Left kidney (tissue), 2 donors: ENCODE data around the gene FADS1. TPM values are rescaled to one million over a fixed set of nuclear protein-coding genes. Genes with fewer than 3 reads are reported as not detected.

Experiments used
- DNase-seq: peaks from one replicate; pipeline ENCODE4 v3.0.0-alpha.2; 2013
- polyA plus RNA-seq: library from polyadenylated mRNA; unstranded; fragments of 120-200 nt; gene quantifications from one replicate; pipeline ENCODE4 v1.2.1, GENCODE V29; 2013; ENCODE audit not compliant: insufficient read length

FADS1 gene
- polyA plus RNA-seq, 1 donor = 49.0 TPM

DNA sequence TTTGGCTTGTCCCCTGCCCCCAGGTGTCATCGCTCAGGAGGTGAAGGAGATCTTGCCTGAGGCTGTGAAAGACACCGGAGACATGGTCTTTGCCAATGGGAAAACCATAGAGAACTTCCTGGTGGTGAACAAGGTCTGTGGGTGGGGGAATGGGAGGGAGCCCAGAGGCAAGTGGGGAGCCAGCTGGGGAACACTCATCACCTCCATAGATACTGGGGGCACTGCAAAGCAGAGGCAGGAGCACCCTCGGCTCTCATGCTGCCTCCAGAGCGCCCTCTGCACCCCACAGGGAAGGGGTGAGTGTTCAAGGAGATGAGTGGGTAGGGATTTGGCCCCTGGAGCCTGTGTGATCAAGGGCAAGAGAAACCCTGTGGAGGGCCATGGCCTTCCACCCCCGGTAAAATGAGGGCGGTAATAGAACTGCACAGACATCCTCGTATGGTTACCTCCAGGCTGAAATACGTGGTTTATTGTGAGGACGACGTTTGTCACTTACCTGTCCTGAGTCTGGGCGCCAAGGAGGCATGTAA lies 38.4 kb downstream of the FADS1 start:
- no peak for DNase-seq

DNA sequence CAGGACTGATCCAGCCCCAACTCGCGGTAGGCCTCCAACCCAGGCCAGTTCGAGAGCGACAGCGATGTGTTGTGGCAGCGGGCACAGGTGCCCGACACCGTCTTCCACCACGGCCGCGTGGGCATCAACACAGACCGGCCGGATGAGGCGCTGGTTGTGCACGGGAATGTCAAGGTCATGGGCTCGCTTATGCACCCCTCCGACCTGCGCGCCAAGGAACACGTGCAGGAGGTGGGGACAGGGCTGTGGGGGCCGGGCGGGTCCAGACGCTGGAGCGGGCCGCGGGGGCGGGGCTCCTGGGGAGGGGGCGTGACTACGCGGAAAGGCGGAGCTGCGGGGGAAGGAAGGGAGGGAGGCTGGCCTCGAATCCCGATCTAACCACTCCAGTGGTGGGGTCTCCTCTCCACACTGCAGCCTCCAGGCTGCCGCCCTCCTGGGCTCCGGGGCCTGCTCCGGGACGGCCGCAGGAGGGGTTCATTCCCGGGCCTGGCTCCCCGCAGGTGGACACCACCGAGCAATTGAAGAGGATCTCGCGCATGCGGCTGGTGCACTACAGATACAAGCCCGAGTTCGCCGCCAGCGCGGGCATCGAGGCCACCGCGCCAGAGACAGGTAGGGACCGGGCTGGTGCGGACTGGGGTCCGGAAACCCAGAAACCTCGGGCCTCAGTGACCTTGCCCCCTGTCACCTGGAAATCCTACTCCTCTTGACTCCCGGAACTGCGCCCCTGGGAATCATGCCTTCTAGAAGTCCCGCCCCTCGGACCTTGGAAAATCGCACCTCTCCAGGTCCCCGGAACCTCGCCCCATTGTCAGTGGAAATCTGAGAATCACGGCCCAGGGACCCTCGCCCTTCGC lies 39.3 kb downstream of the FADS1 start:
- no peak for DNase-seq

DNA sequence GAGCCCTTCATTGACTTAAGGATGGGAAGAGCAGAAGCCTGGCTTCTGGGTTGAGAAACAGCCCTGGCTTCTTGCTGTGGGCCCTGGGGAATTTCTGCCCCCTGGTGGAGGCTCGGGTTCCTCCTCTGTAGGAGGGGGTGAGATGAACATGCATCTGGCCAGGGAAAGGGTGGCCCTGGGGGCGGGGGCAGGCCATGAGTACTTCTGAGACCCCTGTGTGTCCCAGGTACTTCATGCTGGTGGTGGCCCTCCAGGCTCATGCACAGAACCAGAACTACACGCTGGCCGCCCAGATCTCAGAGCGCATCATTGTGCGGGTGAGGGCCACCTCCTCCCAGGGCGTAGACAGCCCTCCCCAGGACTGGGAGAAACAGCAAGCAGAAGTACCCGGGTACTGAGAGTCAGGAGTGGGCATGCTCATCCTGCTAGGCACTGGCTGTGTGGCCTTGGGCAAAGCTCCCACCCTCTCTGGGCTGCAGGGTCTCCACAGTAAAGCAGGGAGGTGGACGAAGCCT lies 40.2 kb downstream of the FADS1 start:
- DNase-seq = no peak

DNA sequence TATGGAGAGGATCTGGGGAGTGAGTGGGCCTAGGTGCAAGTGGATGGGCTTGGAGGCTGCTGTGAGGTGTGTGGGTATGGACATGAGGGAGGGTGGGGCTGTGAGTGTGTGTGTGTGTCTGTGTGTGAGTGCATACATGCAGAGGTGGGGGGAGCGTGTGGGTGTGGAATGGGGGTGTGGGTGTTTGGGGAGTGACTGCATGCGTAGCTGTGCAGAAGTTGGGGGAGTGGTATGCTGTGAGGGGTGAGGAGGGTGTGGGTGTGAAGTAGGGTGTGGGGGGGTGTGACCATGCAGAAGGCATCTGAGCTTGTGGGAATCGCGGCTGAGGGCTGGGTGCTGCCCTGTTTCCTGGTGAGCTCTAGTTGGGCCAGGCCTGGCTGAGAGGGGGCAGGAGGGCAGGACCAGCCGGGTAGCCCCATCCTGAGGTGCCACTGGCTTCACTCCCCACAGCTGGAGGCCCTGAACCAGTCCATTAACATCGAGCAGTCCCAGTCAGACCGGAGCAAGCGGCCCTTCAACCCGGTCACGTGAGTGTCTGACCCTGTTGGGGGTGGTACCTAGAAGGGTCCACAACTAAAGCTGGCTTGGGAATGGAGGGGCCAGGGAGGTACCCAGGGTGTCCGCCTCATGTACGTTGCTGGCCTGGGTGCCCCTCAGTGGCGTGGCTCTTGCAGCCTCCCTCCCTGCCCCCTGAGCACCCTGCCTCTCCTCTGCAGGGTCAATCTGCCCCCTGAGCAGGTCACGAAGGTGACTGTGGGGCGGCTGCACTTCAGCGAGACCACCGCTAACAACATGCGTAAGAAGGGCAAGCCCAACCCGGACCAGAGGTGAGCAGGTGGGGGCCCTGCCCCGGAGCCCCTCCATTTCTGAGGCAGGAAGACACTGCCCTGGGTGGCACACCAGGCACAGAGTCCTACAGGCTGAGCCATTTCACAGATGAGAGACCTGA lies 40.9 kb downstream of the FADS1 start:
- no peak for DNase-seq

DNA sequence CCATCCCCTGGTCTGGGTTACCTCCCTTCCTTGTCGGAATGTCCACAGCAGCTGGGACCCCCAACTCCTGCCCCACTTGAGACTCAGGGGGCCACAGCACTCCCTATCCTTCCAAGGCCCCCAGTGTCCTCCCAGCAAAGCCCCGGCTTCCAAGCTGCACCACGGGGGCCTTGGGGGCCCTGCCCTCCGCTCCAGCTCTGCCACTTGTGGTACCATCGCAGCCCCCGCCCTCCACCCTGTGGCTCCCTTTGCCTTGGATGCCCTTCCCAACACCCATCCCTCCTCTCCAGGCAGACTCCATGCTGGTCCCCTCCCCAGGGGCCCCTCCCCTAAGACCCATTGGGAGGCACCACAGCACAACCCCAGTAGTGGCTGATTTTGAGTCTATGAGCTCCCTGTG lies 41.7 kb downstream of the FADS1 start:
- DNase-seq = no peak

DNA sequence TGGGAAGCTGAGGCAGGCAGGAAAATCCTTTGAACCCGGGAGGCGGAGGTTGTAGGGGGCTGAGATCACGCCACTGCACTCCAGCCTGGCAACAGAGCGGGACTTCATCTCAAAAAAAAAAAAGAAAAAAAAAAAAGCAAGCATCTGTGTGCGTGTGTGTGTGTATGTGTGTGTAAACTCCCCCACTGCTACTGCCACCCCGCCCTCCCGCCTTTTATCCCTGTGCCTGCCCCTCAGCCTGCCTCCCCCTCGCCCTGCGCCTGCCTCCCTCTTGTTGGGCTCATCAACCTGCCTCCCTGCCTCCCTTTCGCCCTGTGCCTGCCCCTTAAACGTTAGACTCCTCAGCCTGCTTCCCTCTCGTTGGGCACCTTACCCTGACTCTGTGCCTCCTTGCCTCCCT lies 42.4 kb downstream of the FADS1 start:
- no peak for DNase-seq

DNA sequence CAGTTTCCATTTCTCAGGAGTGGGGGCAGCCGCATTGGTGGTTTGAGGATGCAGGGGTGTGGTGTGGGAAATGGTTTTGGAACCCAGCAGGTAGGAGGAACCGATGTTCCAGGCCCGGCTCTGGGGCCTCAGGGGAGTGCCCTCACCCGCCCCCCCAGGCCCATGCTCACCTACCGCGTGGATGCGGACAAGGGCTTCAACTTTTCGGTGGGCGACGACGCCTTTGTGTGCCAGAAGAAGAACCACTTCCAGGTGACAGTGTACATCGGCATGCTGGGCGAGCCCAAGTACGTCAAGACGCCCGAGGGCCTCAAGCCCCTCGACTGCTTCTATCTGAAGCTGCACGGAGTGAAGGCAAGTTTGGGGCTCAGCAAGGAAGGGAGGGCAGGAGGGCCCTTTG lies 43.0 kb downstream of the FADS1 start:
- DNase-seq = no peak

GRCh38 chr11:61773356-61773755 lies 43.4 kb downstream of the FADS1 start:
- DNase-seq = no peak

DNA sequence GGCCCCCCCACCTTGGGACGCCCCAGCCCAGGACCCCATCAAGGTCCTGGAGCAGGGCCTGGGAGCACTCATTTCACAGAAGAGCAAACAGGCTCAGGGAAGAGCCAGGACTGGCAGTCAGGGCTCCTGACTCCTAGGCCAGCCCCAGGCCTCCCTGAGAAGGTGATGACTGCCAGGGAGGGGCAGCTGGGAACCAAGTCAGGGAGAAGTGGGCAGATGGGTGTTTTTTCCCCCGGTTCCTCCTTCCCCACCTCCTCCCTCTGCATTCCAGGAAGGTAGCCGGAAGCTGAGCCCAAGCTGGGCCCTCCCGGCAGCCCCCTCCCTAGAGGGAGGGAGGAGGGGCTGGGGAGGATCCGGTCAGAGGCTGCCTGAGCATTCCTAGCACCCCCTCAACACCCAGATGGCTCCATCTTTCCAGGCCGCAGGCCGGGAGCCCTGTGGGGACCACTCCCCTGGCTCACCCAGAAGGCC lies 44.8 kb downstream of the FADS1 start:
- peak; percentile 73 for DNase-seq

DNA sequence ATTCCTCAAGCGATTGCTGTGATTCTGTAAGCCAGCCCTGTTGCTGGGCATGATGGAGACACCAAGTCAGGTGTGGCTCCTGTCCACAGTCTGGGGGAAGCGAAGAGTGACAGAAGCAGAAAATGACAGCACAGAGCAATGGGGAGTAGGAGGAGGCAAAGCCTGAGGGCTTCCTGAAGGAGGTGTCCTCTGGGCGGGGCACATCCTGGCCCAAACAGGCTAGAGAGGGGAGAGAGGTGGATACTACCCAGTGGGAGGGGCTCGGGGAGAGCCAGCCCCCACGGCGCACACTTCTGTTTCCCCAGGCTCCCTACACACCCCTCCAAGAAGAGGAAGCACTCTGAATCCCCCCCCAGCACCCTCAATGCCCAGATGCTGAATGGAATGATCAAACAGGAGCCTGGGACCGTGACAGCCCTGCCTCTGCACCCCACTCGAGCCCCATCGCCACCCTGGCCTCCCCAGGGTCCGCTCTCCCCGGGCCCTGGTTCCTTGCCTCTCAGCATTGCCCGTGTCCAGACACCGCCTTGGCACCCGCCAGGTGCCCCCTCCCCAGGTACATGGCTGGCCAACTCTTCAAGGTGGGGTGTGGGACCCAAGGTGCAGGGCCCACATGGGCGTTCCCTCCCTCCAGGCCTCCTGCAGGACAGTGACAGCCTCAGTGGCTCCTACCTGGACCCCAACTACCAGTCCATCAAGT lies 45.5 kb downstream of the FADS1 start:
- no peak for DNase-seq

DNA sequence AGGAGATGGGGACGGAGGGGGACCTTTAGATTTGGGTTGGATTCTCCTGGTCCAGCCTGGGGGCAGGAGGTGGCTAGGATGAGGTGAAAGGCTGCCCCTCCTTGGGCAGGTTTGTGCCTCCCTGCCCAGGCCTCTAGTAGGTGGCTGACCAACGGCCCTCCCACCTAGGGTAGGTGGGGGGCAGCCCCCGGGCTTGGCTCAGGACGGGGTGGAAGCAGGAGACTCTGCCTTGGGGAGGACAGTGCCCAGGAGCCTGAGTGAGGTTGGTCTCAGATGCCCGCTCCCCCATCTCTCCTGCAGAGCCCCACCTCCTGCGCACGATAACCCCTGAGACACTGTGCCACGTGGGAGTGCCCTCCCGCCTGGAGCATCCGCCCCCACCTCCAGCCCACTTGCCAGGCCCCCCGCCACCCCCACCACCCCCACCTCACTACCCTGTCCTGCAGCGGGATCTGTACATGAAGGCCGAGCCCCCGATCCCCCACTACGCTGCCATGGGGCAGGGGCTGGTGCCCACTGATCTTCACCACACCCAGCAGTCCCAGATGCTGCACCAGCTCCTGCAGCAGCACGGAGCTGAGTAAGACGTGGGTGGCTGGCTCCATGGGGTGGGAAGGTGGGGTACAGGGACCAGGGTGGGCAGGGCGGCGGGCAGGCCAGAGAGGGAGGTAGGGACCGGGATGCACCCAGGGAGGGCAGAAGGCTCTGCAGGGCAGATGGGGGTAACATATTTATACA lies 46.7 kb downstream of the FADS1 start:
- DNase-seq = no peak

DNA sequence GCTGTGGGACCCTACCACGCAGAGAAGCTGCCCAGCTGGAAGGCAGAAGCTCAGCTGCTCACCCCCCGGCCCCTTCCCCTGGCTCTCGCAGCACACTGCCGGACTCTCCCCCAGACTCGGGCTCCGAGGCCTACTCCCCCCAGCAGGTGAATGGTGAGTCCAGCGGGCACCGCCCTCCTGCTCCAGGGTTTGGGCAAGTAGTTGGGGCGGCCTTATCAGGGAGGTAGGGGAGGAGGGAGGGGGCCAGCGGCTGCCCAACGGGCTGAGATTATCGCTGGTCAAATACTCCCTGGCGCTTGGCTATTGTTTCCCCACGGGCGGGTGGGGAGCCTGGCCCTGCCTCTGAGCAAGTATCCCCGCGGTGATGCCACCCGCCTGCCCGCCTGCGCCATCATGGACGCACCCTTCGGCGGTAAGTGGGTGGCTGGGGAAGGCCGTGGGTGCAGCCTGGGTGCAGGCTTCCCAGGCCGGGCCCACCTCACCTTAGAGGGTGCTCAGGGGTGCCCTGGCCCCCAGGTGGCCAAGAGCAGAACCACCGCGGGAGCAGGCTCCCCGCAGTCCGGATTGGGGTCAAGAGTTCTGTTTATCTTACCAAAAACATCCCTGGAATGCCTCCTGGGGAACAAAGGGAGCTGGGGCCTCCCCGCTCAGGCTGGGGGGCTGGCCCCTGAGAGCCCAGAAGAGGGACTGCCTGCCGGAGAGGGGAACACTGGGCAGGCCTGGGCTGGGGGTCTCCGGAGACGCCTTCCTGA lies 47.5 kb downstream of the FADS1 start:
- no peak for DNase-seq

- no peak for DNase-seq
Measured at GRCh38 chr11:61768376-61769076, 48.3 kb downstream of the FADS1 start.

GRCh38 chr11:61766353-61766841 lies 50.4 kb downstream of the FADS1 start:
- no peak for DNase-seq

- no peak for DNase-seq
Measured at GRCh38 chr11:61765550-61766253, 51.1 kb downstream of the FADS1 start.

DNA sequence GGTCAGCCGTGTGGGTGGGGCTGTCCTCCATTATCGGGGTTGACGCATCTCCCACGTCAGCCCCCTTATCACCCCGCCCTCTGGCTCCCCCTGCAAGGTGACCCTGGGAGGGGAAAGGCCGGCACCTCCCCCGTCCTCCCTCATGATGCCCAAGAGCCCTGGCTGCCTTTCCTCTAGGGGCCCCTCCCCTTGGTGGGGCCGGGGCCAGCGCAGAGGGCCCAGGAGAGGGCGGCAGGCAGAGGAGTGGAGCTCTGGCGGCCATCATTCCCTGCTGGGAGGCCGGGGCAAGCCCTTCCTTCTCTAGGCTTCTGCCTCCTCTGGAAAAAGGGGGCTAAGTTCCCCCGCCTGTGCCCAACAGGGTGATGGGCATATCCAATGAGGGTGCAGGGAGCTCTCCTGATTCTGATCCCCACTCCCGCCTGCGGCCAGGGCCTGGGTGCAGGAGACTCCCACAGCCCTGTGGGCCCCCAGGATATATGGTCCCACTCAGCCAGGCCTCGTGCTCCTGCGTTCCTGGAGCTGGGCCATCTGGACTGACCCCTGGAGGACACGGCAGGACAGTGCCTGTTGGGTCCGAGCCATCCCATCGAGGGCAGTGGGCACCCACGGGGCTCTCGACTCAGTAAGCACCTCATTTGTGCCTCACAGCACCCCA lies 52.1 kb downstream of the FADS1 start:
- no peak for DNase-seq

GRCh38 chr11:61763930-61764605 lies 52.7 kb downstream of the FADS1 start:
- no peak for DNase-seq

GRCh38 chr11:61762798-61763197 lies 54.0 kb downstream of the FADS1 start:
- no peak for DNase-seq
